Astrocyte of the spinal cord (primary cell): ENCODE measurements around the gene CDKAL1.

ENCODE experiments used
- DNase-seq: peaks from one replicate; pipeline ENCODE4 v3.0.0; 2011; ENCODE audit warnings: low read depth, low spot score
- H3K4me3 ChIP-seq: 2 replicates; pipeline ENCODE4 v1.5.1; 2011; ENCODE audit warnings: low read depth, mild to moderate bottlenecking, low read length, moderate library complexity
- in situ Hi-C: cut with HindIII; loops from 2 replicates; pipeline ENCODE4 v1.10.0; 2017; ENCODE audit warnings: low sequenced_read_pairs
- TF ChIP-seq, protein P1 (sequence below): IDR thresholded peaks from 2 replicates; pipeline ENCODE4 v1.5.1; 2012; ENCODE audit warnings: low read depth, mild to moderate bottlenecking, low read length, inconsistent platforms

The CDKAL1 gene

DNA sequence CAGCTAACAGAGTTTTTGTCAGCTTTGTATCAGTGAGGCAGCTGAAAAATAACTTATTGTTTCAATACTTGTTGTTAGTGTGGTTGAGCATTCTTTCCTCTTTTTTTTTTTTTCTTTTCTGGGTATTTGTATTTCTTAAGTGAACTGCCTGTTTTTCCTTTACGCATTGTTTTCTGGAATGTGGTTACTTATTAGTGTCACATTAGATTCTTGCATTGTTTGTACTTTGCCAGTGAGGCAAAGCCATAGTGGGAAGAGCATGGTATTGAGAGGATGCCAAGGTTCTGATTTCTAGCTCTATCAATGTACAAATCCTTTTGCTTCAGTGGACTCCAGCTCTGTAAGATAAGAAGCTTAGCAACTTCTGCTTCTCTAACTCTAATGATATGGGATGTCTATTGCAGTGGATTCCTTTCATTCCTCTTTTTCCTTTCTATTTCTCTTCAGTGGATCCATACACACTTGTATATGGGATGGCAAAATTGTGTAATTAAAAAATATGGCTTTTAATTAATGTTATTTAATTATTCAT is 3.9 kb downstream of the CDKAL1 start:
- TF ChIP-seq, protein P1, sequence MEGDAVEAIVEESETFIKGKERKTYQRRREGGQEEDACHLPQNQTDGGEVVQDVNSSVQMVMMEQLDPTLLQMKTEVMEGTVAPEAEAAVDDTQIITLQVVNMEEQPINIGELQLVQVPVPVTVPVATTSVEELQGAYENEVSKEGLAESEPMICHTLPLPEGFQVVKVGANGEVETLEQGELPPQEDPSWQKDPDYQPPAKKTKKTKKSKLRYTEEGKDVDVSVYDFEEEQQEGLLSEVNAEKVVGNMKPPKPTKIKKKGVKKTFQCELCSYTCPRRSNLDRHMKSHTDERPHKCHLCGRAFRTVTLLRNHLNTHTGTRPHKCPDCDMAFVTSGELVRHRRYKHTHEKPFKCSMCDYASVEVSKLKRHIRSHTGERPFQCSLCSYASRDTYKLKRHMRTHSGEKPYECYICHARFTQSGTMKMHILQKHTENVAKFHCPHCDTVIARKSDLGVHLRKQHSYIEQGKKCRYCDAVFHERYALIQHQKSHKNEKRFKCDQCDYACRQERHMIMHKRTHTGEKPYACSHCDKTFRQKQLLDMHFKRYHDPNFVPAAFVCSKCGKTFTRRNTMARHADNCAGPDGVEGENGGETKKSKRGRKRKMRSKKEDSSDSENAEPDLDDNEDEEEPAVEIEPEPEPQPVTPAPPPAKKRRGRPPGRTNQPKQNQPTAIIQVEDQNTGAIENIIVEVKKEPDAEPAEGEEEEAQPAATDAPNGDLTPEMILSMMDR, result no peak
- in situ Hi-C loops, result no loop called here
- H3K4me3 ChIP-seq, result no peak overlapping the region
- no peak for DNase-seq

DNA sequence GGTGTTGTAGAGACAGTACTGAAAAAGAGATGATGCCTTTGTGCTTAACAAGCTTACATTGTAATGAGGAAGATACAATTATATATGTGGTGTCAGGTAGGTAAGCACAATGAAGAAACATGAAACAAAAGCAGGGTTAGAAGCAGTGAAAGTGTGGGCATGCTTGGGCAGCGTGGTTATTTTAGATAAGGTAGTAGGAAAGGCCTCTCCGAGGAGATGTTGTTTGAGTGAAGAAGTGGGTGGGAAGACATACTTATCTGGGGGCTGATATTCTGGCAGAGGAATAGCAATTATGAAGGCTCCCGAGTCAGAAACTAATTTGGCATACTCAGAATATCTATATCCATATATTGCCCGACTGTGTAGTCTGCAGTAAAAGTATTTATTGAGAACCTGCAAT is 4.7 kb downstream of the CDKAL1 start:
- H3K4me3 ChIP-seq, result no peak overlapping the region
- DNase-seq, result no peak
- TF ChIP-seq, protein P1, result no peak
- in situ Hi-C loops, result no loop called here

DNA sequence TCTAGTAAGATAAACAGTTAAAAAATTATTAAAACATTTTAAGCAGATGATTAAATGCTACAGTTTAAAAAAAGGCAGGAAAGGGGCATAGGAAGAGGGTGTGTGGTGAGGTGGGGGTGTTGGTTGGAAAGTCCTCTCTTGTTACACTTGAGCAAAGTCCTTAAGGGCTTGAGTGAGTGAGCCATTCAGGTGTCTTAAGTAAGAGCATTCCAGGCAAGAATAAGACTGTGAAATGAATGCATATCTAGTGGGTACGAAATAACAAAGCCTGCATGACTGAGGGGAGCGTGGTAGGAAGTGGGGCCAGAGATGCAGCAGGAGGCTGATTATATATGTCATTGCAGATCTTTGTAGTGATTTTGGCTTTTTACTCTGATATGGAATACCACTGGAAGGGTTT is 5.1 kb downstream of the CDKAL1 start:
- TF ChIP-seq, protein P1, result no peak
- no peak overlapping the region for H3K4me3 ChIP-seq
- DNase-seq, result no peak
- in situ Hi-C loops, result no loop called here

DNA sequence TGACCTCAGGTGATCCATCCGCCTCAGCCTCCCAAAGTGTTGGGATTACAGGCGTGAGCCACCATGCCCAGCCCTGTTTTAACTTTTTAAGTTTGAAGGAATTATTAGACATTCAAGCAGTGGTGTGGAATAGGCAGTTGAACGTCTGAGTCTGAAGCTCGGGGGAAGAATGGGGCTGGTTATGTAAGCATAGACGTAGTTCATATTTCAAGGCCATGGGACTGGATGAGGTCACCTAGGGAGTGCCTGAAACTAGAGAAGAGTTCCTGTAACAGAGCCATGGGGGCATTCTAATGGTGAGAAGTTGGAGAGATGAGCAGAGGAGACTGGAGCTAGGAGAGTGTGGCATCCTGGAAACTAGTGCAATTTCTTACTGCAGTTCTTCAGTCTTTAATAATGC is 6.4 kb downstream of the CDKAL1 start:
- peak; percentile 11 for DNase-seq
- no peak overlapping the region for H3K4me3 ChIP-seq
- TF ChIP-seq, protein P1, result no peak
- in situ Hi-C loops, result no loop called here

DNA sequence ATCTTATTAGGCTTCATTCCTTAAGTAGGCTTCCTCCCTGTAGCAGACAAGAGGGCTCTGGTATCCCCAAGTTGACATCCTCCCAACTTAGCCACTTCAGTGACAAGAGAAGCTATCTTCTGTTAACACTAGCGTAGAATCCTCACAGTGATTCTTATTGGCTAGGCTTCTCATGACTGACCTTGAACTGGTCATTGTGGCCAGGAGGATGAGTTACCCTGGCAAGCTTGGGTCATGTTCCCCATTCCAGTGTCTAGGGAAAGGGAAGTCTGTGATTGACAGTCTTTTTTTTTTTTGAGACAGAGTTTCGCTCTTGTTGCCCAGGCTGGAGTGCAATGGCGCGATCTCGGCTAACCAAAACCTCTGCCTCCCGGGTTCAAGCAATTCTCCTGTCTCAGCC is 7.1 kb downstream of the CDKAL1 start:
- TF ChIP-seq, protein P1, result no peak
- DNase-seq, result no peak
- H3K4me3 ChIP-seq, result no peak overlapping the region
- in situ Hi-C loops, result no loop called here

DNA sequence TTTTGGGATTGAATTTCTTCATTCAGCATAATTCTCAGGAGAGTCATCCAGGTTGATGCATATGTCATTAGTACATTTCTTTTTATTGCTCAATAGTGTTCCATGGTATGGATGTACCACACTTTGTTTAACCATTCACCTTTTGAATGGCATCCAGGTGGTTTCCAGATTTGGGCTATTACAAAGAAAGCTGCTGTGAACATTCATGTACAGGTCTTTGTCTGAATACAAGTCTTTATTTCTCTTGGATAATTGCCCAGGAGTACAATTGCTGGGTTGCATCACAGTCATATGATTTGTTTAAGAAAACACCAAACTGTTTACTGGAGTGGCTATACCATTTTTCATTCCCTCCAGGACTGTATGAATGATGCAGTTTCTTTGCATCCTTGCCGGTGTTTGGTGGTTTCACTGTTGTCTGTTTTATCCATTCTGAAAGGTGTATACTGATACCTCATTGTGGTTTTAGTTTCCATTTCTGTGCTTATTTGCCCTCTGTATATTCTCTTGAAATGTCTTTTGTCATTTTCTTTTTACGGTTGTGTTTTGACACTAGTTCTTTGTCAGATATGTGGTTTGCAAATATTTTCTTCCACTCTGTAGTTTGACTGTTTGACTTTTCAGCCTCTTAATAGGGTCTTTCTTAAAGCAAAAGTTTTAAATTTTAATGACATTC is 8.8 kb downstream of the CDKAL1 start:
- in situ Hi-C loops, result no loop called here
- DNase-seq, result peak; percentile 84
- TF ChIP-seq, protein P1, result no peak
- H3K4me3 ChIP-seq, result no peak overlapping the region
